ENCODE data around the gene SLK.

SLK gene

GRCh38 chr10:103928784-103929183 lies 38.2 kb upstream of the SLK start:
- Histone ChIP-seq H3K9ac (ENCODE audit: low read length in 2 of 2) (no peak overlapping the region), H3K27ac (ENCODE audit: low read length) (no peak overlapping the region), H3K27me3 (ENCODE audit: control insufficient read depth in 1 of 2, insufficient read depth in 2 of 2, low read length in 2 of 2) (no peaks in the 10 kb centered on the region), H3K4me3 (ENCODE audit: low read length in 2 of 2) (no peak overlapping the region), H3K36me3 (ENCODE audit: control insufficient read depth in 2 of 2, insufficient read depth in 2 of 2, low read length in 2 of 2) (no peaks in the 10 kb centered on the region), H3K9me3 (ENCODE audit: control insufficient read depth in 2 of 2, low read length in 2 of 2) (no peaks in the 10 kb centered on the region), H3K4me1 (ENCODE audit: control insufficient read depth, insufficient read depth, low read length) (no peaks in the 10 kb centered on the region)

- Histone ChIP-seq H3K4me3 (ENCODE audit: low read length in 2 of 2) (no peak overlapping the region), H3K36me3 (ENCODE audit: control insufficient read depth in 2 of 2, insufficient read depth in 2 of 2, low read length in 2 of 2) (no peaks in the 10 kb centered on the region)
Measured at GRCh38 chr10:103929381-103929921, 37.5 kb upstream of the SLK start.

GRCh38 chr10:103930449-103930848 lies 36.5 kb upstream of the SLK start:
- Histone ChIP-seq H3K4me1 (ENCODE audit: control insufficient read depth, insufficient read depth, low read length) (no peaks in the 10 kb centered on the region), H3K36me3 (ENCODE audit: control insufficient read depth in 2 of 2, insufficient read depth in 2 of 2, low read length in 2 of 2) (no peaks in the 10 kb centered on the region), H3K27ac (ENCODE audit: low read length) (no peak overlapping the region), H3K9ac (ENCODE audit: low read length in 2 of 2) (no peak overlapping the region), H3K9me3 (ENCODE audit: control insufficient read depth in 2 of 2, low read length in 2 of 2) (no peaks in the 10 kb centered on the region), H3K4me3 (ENCODE audit: low read length in 2 of 2) (no peak overlapping the region), H3K27me3 (ENCODE audit: control insufficient read depth in 1 of 2, insufficient read depth in 2 of 2, low read length in 2 of 2) (no peaks in the 10 kb centered on the region)

More at GRCh38 chr10:103929381-103929921, 37.5 kb upstream of the SLK start:
- Histone ChIP-seq H3K27ac (ENCODE audit: low read length) (no peak overlapping the region), H3K9me3 (ENCODE audit: control insufficient read depth in 2 of 2, low read length in 2 of 2) (no peaks in the 10 kb centered on the region), H3K9ac (ENCODE audit: low read length in 2 of 2) (no peak overlapping the region), H3K27me3 (ENCODE audit: control insufficient read depth in 1 of 2, insufficient read depth in 2 of 2, low read length in 2 of 2) (no peaks in the 10 kb centered on the region), H3K4me1 (ENCODE audit: control insufficient read depth, insufficient read depth, low read length) (no peaks in the 10 kb centered on the region)

GRCh38 chr10:103930881-103931280 lies 36.1 kb upstream of the SLK start:
- Histone ChIP-seq H3K4me3 (ENCODE audit: low read length in 2 of 2) (no peak overlapping the region), H3K9me3 (ENCODE audit: control insufficient read depth in 2 of 2, low read length in 2 of 2) (no peaks in the 10 kb centered on the region), H3K27ac (ENCODE audit: low read length) (no peak overlapping the region), H3K27me3 (ENCODE audit: control insufficient read depth in 1 of 2, insufficient read depth in 2 of 2, low read length in 2 of 2) (no peaks in the 10 kb centered on the region), H3K9ac (ENCODE audit: low read length in 2 of 2) (no peak overlapping the region), H3K36me3 (ENCODE audit: control insufficient read depth in 2 of 2, insufficient read depth in 2 of 2, low read length in 2 of 2) (no peaks in the 10 kb centered on the region), H3K4me1 (ENCODE audit: control insufficient read depth, insufficient read depth, low read length) (no peaks in the 10 kb centered on the region)

- no peaks in the 10 kb centered on the region for H3K4me1 ChIP-seq (ENCODE audit: control insufficient read depth, insufficient read depth, low read length)
- no peaks in the 10 kb centered on the region for H3K9me3 ChIP-seq (ENCODE audit: control insufficient read depth in 2 of 2, low read length in 2 of 2)
- no peak overlapping the region for H3K4me3 ChIP-seq (ENCODE audit: low read length in 2 of 2)
- no peaks in the 10 kb centered on the region for H3K27me3 ChIP-seq (ENCODE audit: control insufficient read depth in 1 of 2, insufficient read depth in 2 of 2, low read length in 2 of 2)
- H3K36me3 ChIP-seq (ENCODE audit: control insufficient read depth in 2 of 2, insufficient read depth in 2 of 2, low read length in 2 of 2) = no peaks in the 10 kb centered on the region
- H3K27ac ChIP-seq (ENCODE audit: low read length) = no peak overlapping the region
- no peak overlapping the region for H3K9ac ChIP-seq (ENCODE audit: low read length in 2 of 2)
Measured at GRCh38 chr10:103931603-103932002, 35.3 kb upstream of the SLK start.

- Histone ChIP-seq H3K27me3 (ENCODE audit: control insufficient read depth in 1 of 2, insufficient read depth in 2 of 2, low read length in 2 of 2) (no peaks in the 10 kb centered on the region), H3K36me3 (ENCODE audit: control insufficient read depth in 2 of 2, insufficient read depth in 2 of 2, low read length in 2 of 2) (no peaks in the 10 kb centered on the region), H3K9me3 (ENCODE audit: control insufficient read depth in 2 of 2, low read length in 2 of 2) (no peaks in the 10 kb centered on the region), H3K9ac (ENCODE audit: low read length in 2 of 2) (no peak overlapping the region), H3K4me3 (ENCODE audit: low read length in 2 of 2) (no peak overlapping the region), H3K27ac (ENCODE audit: low read length) (no peak overlapping the region), H3K4me1 (ENCODE audit: control insufficient read depth, insufficient read depth, low read length) (no peaks in the 10 kb centered on the region)
Measured at GRCh38 chr10:103932271-103932670, 34.7 kb upstream of the SLK start.

GRCh38 chr10:103932971-103933370 lies 34.0 kb upstream of the SLK start:
- H3K4me3 ChIP-seq (ENCODE audit: low read length in 2 of 2) = no peak overlapping the region
- no peaks in the 10 kb centered on the region for H3K36me3 ChIP-seq (ENCODE audit: control insufficient read depth in 2 of 2, insufficient read depth in 2 of 2, low read length in 2 of 2)
- H3K27ac ChIP-seq (ENCODE audit: low read length) = no peak overlapping the region
- H3K27me3 ChIP-seq (ENCODE audit: control insufficient read depth in 1 of 2, insufficient read depth in 2 of 2, low read length in 2 of 2) = no peaks in the 10 kb centered on the region
- H3K4me1 ChIP-seq (ENCODE audit: control insufficient read depth, insufficient read depth, low read length) = no peaks in the 10 kb centered on the region
- H3K9ac ChIP-seq (ENCODE audit: low read length in 2 of 2) = no peak overlapping the region
- no peaks in the 10 kb centered on the region for H3K9me3 ChIP-seq (ENCODE audit: control insufficient read depth in 2 of 2, low read length in 2 of 2)

- Histone ChIP-seq H3K4me3 (ENCODE audit: low read length in 2 of 2) (no peak overlapping the region), H3K27me3 (ENCODE audit: control insufficient read depth in 1 of 2, insufficient read depth in 2 of 2, low read length in 2 of 2) (no peaks in the 10 kb centered on the region), H3K27ac (ENCODE audit: low read length) (no peak overlapping the region), H3K9ac (ENCODE audit: low read length in 2 of 2) (no peak overlapping the region), H3K36me3 (ENCODE audit: control insufficient read depth in 2 of 2, insufficient read depth in 2 of 2, low read length in 2 of 2) (no peaks in the 10 kb centered on the region), H3K4me1 (ENCODE audit: control insufficient read depth, insufficient read depth, low read length) (no peaks in the 10 kb centered on the region), H3K9me3 (ENCODE audit: control insufficient read depth in 2 of 2, low read length in 2 of 2) (no peaks in the 10 kb centered on the region)
Measured at GRCh38 chr10:103933557-103934121, 33.3 kb upstream of the SLK start.

- no peaks in the 10 kb centered on the region for H3K27me3 ChIP-seq (ENCODE audit: control insufficient read depth in 1 of 2, insufficient read depth in 2 of 2, low read length in 2 of 2)
- H3K36me3 ChIP-seq (ENCODE audit: control insufficient read depth in 2 of 2, insufficient read depth in 2 of 2, low read length in 2 of 2) = no peaks in the 10 kb centered on the region
- H3K4me1 ChIP-seq (ENCODE audit: control insufficient read depth, insufficient read depth, low read length) = no peaks in the 10 kb centered on the region
- H3K27ac ChIP-seq (ENCODE audit: low read length) = no peak overlapping the region
- H3K9ac ChIP-seq (ENCODE audit: low read length in 2 of 2) = no peak overlapping the region
- no peak overlapping the region for H3K4me3 ChIP-seq (ENCODE audit: low read length in 2 of 2)
- no peaks in the 10 kb centered on the region for H3K9me3 ChIP-seq (ENCODE audit: control insufficient read depth in 2 of 2, low read length in 2 of 2)
Measured at GRCh38 chr10:103934308-103934707, 32.6 kb upstream of the SLK start.

GRCh38 chr10:103936022-103936421 lies 30.9 kb upstream of the SLK start:
- no peaks in the 10 kb centered on the region for H3K9me3 ChIP-seq (ENCODE audit: control insufficient read depth in 2 of 2, low read length in 2 of 2)
- H3K4me3 ChIP-seq (ENCODE audit: low read length in 2 of 2) = no peak overlapping the region
- H3K27ac ChIP-seq (ENCODE audit: low read length) = no peak overlapping the region
- no peak overlapping the region for H3K9ac ChIP-seq (ENCODE audit: low read length in 2 of 2)
- H3K27me3 ChIP-seq (ENCODE audit: control insufficient read depth in 1 of 2, insufficient read depth in 2 of 2, low read length in 2 of 2) = no peaks in the 10 kb centered on the region
- H3K4me1 ChIP-seq (ENCODE audit: control insufficient read depth, insufficient read depth, low read length) = no peaks in the 10 kb centered on the region
- H3K36me3 ChIP-seq (ENCODE audit: control insufficient read depth in 2 of 2, insufficient read depth in 2 of 2, low read length in 2 of 2) = no peaks in the 10 kb centered on the region

- Histone ChIP-seq H3K9me3 (ENCODE audit: control insufficient read depth in 2 of 2, low read length in 2 of 2) (no peaks in the 10 kb centered on the region), H3K9ac (ENCODE audit: low read length in 2 of 2) (no peak overlapping the region), H3K4me3 (ENCODE audit: low read length in 2 of 2) (no peak overlapping the region), H3K27me3 (ENCODE audit: control insufficient read depth in 1 of 2, insufficient read depth in 2 of 2, low read length in 2 of 2) (no peaks in the 10 kb centered on the region), H3K36me3 (ENCODE audit: control insufficient read depth in 2 of 2, insufficient read depth in 2 of 2, low read length in 2 of 2) (no peaks in the 10 kb centered on the region), H3K27ac (ENCODE audit: low read length) (no peak overlapping the region), H3K4me1 (ENCODE audit: control insufficient read depth, insufficient read depth, low read length) (no peaks in the 10 kb centered on the region)
Measured at GRCh38 chr10:103939522-103939921, 27.4 kb upstream of the SLK start.

Data from stomach smooth muscle (tissue), 2 donors.